Activated B cell treated with CpG ODN at 0.5 μM for 24 hours (primary cell): ENCODE measurements around the gene APBA2. TPM values are rescaled to one million over a fixed set of nuclear protein-coding genes. Genes with fewer than 3 reads are reported as not detected.

ENCODE experiments used
- ATAC-seq: fragments of 200-7000 bp; cut with Tn5 transposase; one replicate; pipeline ENCODE4 v1.10.0; 2021; ENCODE audit warnings: low read depth, mild to moderate bottlenecking, moderate library complexity
- CTCF ChIA-PET: fragments of 350-600 bp; sonication (Branson Sonifier 250); formaldehyde crosslinking; loops from one replicate; lab custom pipeline; 2021; ENCODE audit warnings: antibody characterized with exemption; lab: Charles Lee
- POLR2A ChIA-PET: fragments of 350-600 bp; sonication (Branson Sonifier 250); formaldehyde crosslinking; loops from one replicate; lab custom pipeline; 2021; ENCODE audit warnings: antibody characterized with exemption; lab: Charles Lee
- DNase-seq: peaks from one replicate; pipeline ENCODE4 v3.0.0; 2022
- H3K27ac Mint-ChIP-seq: one replicate; pipeline ENCODE4 v1.8.0; 2020; ENCODE audit warnings: mixed read lengths
- H3K27me3 Mint-ChIP-seq: one replicate; pipeline ENCODE4 v1.8.0; 2021; ENCODE audit warnings: mixed read lengths
- H3K36me3 Mint-ChIP-seq: one replicate; pipeline ENCODE4 v1.8.0; 2021; ENCODE audit warnings: low read depth, mixed read lengths
- H3K4me1 Mint-ChIP-seq: one replicate; pipeline ENCODE4 v1.8.0; 2021; ENCODE audit warnings: mixed read lengths
- H3K4me3 Mint-ChIP-seq: one replicate; pipeline ENCODE4 v1.8.0; 2020; ENCODE audit warnings: mild to moderate bottlenecking, mixed read lengths
- H3K9me3 Mint-ChIP-seq: one replicate; pipeline ENCODE4 v1.8.0; 2020; ENCODE audit warnings: mixed read lengths
- CTCF ChIP-seq: fragments of 200-600 bp; IDR thresholded peaks from one replicate; pipeline ENCODE4 v1.8.0; 2022; ENCODE audit warnings: antibody characterized with exemption, mild to moderate bottlenecking
- intact Hi-C: fragments of 100-400 bp; cut with micrococcal nuclease; formaldehyde crosslinking; loops from one replicate; pipeline ENCODE4 v1.15.1; 2024
- total RNA-seq: library from RNA; stranded (reverse); gene quantifications from 2 replicates; pipeline ENCODE4 v1.2.3, GENCODE V29; 2022

APBA2 gene
- total RNA-seq, 1 donor from 2014 or later: not detected

- no peaks in the 10 kb centered on the region for H3K4me1 Mint-ChIP-seq
- no peak for DNase-seq
- no peak for TF ChIP-seq CTCF
- ATAC-seq: no peak
- no peak overlapping the region for H3K4me3 Mint-ChIP-seq
- H3K36me3 Mint-ChIP-seq: no peaks in the 10 kb centered on the region
- ChIA-PET POLR2A (no interaction called here), CTCF (no interaction called here)
- no peaks in the 10 kb centered on the region for H3K27me3 Mint-ChIP-seq
- no peak overlapping the region for H3K27ac Mint-ChIP-seq
- intact Hi-C loops: loop anchor here (10.0 kb wide), 1 partner anchor 63 kb away; no protein-coding TSS in a partner anchor
- no peaks in the 10 kb centered on the region for H3K9me3 Mint-ChIP-seq
Observed at GRCh38 chr15:29037997-29038705, 152.4 kb downstream of the APBA2 start.

- ChIA-PET POLR2A (no interaction called here), CTCF (no interaction called here)
- Mint-ChIP-seq H3K9me3 (no peaks in the 10 kb centered on the region), H3K4me1 (no peaks in the 10 kb centered on the region), H3K27me3 (no peaks in the 10 kb centered on the region), H3K36me3 (no peaks in the 10 kb centered on the region), H3K4me3 (no peak overlapping the region), H3K27ac (no peak overlapping the region)
- no peak for ATAC-seq
- no peak for TF ChIP-seq CTCF
- DNase-seq: no peak
- intact Hi-C loops: loop anchor here (10.0 kb wide), 1 partner anchor 65 kb away; no protein-coding TSS in a partner anchor
Observed at GRCh38 chr15:29039466-29040369, 153.9 kb downstream of the APBA2 start.

- no peaks in the 10 kb centered on the region for H3K27me3 Mint-ChIP-seq
- H3K36me3 Mint-ChIP-seq: no peaks in the 10 kb centered on the region
- no peak overlapping the region for H3K27ac Mint-ChIP-seq
- POLR2A ChIA-PET: no interaction called here
- CTCF ChIA-PET: no interaction called here
- H3K9me3 Mint-ChIP-seq: no peaks in the 10 kb centered on the region
- ATAC-seq: no peak
- no peaks in the 10 kb centered on the region for H3K4me1 Mint-ChIP-seq
- H3K4me3 Mint-ChIP-seq: no peak overlapping the region
- no peak for DNase-seq
- no peak for TF ChIP-seq CTCF
- intact Hi-C loops: no loop called here
Observed at GRCh38 chr15:29040370-29040751, 154.6 kb downstream of the APBA2 start.

GRCh38 chr15:29043736-29044502 is 158.1 kb downstream of the APBA2 start:
- H3K9me3 Mint-ChIP-seq: no peaks in the 10 kb centered on the region
- H3K27me3 Mint-ChIP-seq: no peaks in the 10 kb centered on the region
- ATAC-seq (no peak), DNase-seq (no peak)
- H3K4me1 Mint-ChIP-seq: no peaks in the 10 kb centered on the region
- intact Hi-C loops: no loop called here
- TF ChIP-seq CTCF: no peak
- no peaks in the 10 kb centered on the region for H3K36me3 Mint-ChIP-seq
- no peak overlapping the region for H3K4me3 Mint-ChIP-seq
- ChIA-PET CTCF (no interaction called here), POLR2A (no interaction called here)
- no peak overlapping the region for H3K27ac Mint-ChIP-seq
